Measurements from ENCODE around the gene OPA1. TPM values are rescaled to one million over a fixed set of nuclear protein-coding genes. Genes with fewer than 3 reads are reported as not detected.

OPA1 gene
- polyA plus RNA-seq, 1 donor (not counting 4 experiments of a cell fraction or from before 2014, with no cell fraction given), result 50.1 TPM

DNA sequence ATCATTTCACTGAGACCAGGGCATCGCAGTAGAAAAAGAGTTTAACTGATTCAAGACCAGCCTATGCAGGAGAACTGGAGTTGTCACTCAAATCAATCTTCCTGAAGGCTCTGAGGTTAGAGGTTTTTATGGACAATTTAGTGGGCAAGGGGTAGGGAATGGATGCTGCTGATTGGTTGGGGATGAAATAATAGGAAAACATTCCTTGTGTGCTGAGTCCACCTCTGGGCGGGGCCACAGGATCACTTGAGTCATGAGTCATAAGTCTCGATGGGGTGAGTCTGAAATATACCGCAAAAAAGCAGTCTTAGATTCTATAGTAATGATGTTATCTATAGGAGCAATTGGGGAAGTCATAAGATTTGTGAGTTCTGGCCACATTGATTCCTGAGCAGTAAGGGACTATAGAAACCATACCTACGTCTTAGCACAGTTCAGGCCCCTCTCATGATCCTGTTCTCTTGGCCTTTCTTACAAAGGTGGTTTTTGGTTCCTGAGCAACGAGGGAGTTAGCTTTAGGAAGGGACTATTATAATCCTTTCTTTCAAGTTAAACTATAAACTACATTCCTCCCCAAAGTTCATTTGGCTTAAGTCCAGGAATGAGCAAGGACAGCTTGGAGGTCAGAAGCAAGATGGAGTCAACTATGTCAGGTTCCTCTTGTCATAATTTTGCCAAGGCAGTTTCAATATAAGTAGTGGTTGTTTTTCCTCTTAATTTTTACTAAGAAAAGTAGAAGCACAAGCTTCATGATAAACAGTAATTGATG lies 2.7 kb upstream of the OPA1 start:
- Histone ChIP-seq H3K9ac (ENCODE audit: control insufficient read depth, extremely low read depth, insufficient read depth, low read length) (no peak overlapping the region), H3K4me2 (ENCODE audit: control insufficient read depth, extremely low read depth, insufficient read depth, low read depth, low read length) (peak overlapping the region; percentile 49), H3K9me1 (ENCODE audit: control insufficient read depth, extremely low read depth, insufficient read depth, low read length) (no peaks in the 10 kb centered on the region), H3K4me1 (ENCODE audit: control insufficient read depth, extremely low read depth, insufficient read depth, low read length) (peaks cover 37% of the 10 kb centered on the region), H3K27ac (ENCODE audit: control insufficient read depth, insufficient read depth, low read length) (peak overlapping the region; percentile 74), H4K20me1 (ENCODE audit: control insufficient read depth, extremely low read depth, insufficient read depth, low read length) (no peaks in the 10 kb centered on the region), H3K9me3 (ENCODE audit: control insufficient read depth, low read depth, low read length) (no peaks in the 10 kb centered on the region), H3K36me3 (ENCODE audit: control insufficient read depth in 2 of 2, extremely low read depth in 1 of 2, insufficient read depth in 2 of 2, low read length in 2 of 2) (no peaks in the 10 kb centered on the region), H3K79me2 (ENCODE audit: control insufficient read depth, insufficient read depth, low read length) (peaks cover 23% of the 10 kb centered on the region), H3K27me3 (ENCODE audit: control insufficient read depth, extremely low read depth, insufficient read depth, low read length) (no peaks in the 10 kb centered on the region), H2AFZ (ENCODE audit: control insufficient read depth, low read length) (peak overlapping the region; percentile 51), H3K4me3 (ENCODE audit: control insufficient read depth in 2 of 3, extremely low read depth in 1 of 3, insufficient read depth in 2 of 3, low read depth in 1 of 3, low read length in 3 of 3) (no peak overlapping the region)
- dilution Hi-C loops (cut with MboI; ENCODE audit: extremely low pct_ligation_motif_present, low sequenced_read_pairs), result no loop called here
- no peak for TF ChIP-seq EZH2 (IDR thresholded peaks at IDR 0.05; ENCODE audit: low read length)
- TF ChIP-seq, protein P1, sequence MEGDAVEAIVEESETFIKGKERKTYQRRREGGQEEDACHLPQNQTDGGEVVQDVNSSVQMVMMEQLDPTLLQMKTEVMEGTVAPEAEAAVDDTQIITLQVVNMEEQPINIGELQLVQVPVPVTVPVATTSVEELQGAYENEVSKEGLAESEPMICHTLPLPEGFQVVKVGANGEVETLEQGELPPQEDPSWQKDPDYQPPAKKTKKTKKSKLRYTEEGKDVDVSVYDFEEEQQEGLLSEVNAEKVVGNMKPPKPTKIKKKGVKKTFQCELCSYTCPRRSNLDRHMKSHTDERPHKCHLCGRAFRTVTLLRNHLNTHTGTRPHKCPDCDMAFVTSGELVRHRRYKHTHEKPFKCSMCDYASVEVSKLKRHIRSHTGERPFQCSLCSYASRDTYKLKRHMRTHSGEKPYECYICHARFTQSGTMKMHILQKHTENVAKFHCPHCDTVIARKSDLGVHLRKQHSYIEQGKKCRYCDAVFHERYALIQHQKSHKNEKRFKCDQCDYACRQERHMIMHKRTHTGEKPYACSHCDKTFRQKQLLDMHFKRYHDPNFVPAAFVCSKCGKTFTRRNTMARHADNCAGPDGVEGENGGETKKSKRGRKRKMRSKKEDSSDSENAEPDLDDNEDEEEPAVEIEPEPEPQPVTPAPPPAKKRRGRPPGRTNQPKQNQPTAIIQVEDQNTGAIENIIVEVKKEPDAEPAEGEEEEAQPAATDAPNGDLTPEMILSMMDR (optimal IDR thresholded peaks at IDR 0.05 in 1 of 3, IDR thresholded peaks at IDR 0.05 in 1 of 3, conservative IDR thresholded peaks at IDR 0.05 in 1 of 3; ENCODE audit: extremely low read depth in 1 of 3, insufficient read depth in 2 of 3, low read length in 3 of 3), result no peak
- FAIRE-seq (peak; percentile 60), DNase-seq (ENCODE audit: low read depth, low spot score) (peak; percentile 86)

DNA sequence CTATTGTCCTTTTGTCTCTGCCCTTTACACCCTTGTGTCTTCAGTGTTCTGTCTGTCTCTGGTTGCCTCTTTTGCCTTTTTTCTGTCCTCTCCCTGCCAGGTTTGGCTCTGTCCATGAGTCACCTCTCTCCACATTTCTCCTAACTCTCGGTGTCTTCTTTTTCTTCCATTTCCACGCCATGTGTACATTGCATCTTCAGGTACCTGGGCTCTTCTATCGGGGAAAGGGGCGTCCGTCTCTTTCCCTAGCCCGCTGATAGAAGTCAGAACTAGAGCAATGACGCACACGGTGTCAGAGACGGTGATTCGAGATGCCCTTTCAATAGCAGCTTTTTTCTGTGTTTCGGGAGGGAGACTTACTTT lies 641 bp downstream of the OPA1 start:
- DNase-seq (ENCODE audit: low read depth, low spot score) (no peak), FAIRE-seq (no peak)
- peaks cover 1 to 4% of the 10 kb centered on the region in 2 experiments for H3K36me3 ChIP-seq (ENCODE audit: control insufficient read depth in 2 of 2, extremely low read depth in 1 of 2, insufficient read depth in 2 of 2, low read length in 2 of 2)
- no peaks in the 10 kb centered on the region for H3K9me3 ChIP-seq (ENCODE audit: control insufficient read depth, low read depth, low read length)
- peak overlapping the region; percentile 79 to 94 (median 91) for H3K4me3 ChIP-seq (ENCODE audit: control insufficient read depth in 2 of 3, extremely low read depth in 1 of 3, insufficient read depth in 2 of 3, low read depth in 1 of 3, low read length in 3 of 3)
- H3K79me2 ChIP-seq (ENCODE audit: control insufficient read depth, insufficient read depth, low read length), result peaks cover 55% of the 10 kb centered on the region
- peaks cover 29% of the 10 kb centered on the region for H3K4me1 ChIP-seq (ENCODE audit: control insufficient read depth, extremely low read depth, insufficient read depth, low read length)
- peak overlapping the region; percentile 82 for H3K27ac ChIP-seq (ENCODE audit: control insufficient read depth, insufficient read depth, low read length)
- TF ChIP-seq, protein P1 (optimal IDR thresholded peaks at IDR 0.05 in 1 of 3, IDR thresholded peaks at IDR 0.05 in 1 of 3, conservative IDR thresholded peaks at IDR 0.05 in 1 of 3; ENCODE audit: extremely low read depth in 1 of 3, insufficient read depth in 2 of 3, low read length in 3 of 3), result no peak
- TF ChIP-seq EZH2 (IDR thresholded peaks at IDR 0.05; ENCODE audit: low read length), result no peak
- peak overlapping the region; percentile 86 for H3K4me2 ChIP-seq (ENCODE audit: control insufficient read depth, extremely low read depth, insufficient read depth, low read depth, low read length)
- H3K9me1 ChIP-seq (ENCODE audit: control insufficient read depth, extremely low read depth, insufficient read depth, low read length), result no peaks in the 10 kb centered on the region
- dilution Hi-C loops (cut with MboI; ENCODE audit: extremely low pct_ligation_motif_present, low sequenced_read_pairs), result no loop called here
- peaks cover 2% of the 10 kb centered on the region for H4K20me1 ChIP-seq (ENCODE audit: control insufficient read depth, extremely low read depth, insufficient read depth, low read length)
- peak overlapping the region; percentile 95 for H3K9ac ChIP-seq (ENCODE audit: control insufficient read depth, extremely low read depth, insufficient read depth, low read length)
- H3K27me3 ChIP-seq (ENCODE audit: control insufficient read depth, extremely low read depth, insufficient read depth, low read length), result no peaks in the 10 kb centered on the region
- H2AFZ ChIP-seq (ENCODE audit: control insufficient read depth, low read length), result peak overlapping the region; percentile 85
